HG02943 (cell line): Measurements from ENCODE around the gene PACRG.

Source experiments
- ATAC-seq: cut with Tn5 transposase; IDR thresholded peaks from one replicate; pipeline ENCODE4 v1.9.1; 2021; ENCODE audit warnings: mild to moderate bottlenecking, low read depth, moderate library complexity; ENCODE audit not compliant: unreplicated experiment

PACRG gene

DNA sequence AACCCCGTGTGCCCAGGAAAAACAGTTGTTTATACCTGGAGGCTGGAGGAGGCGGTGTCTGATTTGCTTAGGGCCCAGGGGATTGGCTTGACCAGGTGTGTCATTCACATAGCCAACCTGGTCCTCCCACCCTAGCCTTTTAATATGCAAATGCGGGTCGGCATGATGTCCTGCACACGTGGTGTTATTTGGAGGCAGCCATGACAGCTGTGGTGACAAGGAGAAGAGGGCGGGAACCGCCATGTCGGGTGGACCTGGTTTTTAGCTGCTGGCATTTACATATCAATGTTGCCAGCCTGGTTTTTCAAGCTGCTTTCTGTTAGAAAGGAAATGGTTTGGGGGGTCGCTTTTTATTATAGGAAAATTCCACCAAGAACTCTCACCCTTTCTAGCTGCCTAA, 395.3 kb downstream of the PACRG start:
- no peak for ATAC-seq

DNA sequence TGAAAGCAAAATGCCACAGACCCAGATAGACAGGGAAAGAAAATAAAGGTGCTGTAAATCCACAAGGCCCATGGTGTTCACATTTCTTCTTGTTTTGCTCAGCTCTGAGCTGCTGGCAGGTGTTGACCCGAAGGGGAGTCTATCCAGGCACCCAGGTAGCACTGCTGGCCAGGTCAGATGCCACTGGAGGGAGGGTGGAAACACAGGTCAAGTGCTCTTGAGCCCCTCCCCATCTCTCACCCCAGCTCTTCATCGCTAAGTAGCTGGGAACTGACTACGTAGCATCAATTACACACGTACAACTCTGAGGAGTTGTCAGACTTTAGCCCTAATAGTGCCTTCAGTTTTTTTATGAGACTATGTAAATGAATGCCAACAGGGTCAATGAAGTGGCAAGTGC, 399.0 kb downstream of the PACRG start:
- ATAC-seq, result no peak

DNA sequence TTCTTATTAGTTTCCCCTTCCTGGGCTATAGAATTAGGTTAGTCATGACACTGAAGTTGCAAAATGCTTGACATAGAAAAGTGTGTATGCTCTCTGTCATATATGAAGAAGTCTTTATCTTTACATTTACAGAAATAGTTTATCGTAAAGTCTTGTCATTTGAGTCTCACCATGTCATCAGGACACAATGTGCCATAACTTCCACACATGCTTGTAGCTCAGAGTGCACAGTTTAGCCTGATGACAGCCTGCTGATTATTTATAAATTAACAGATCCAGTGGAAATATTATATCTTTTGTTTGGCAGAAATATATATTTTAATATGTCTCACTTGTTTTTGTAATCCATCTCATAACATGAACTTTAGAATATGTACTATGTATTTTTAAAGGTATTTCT, 399.8 kb downstream of the PACRG start:
- ATAC-seq, result no peak

DNA sequence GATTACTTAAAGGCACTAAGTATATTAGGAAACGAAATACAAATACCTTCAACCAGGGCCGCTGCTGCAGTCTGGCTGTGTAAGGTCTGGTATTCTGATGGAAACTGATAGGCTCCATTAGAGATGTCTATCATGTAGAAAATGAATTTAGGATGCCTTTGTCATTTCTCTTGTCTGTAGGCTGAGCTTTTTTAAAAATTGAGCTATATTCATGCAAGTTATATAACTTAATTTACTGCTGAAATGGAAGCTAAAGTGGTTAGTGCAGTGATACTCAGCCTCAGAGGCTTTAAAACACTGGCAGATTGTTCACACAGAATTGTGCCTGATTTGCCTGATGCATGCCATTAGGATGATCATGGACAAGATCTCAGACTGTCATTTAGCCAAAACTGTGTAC, 400.6 kb downstream of the PACRG start:
- ATAC-seq, result no peak

DNA sequence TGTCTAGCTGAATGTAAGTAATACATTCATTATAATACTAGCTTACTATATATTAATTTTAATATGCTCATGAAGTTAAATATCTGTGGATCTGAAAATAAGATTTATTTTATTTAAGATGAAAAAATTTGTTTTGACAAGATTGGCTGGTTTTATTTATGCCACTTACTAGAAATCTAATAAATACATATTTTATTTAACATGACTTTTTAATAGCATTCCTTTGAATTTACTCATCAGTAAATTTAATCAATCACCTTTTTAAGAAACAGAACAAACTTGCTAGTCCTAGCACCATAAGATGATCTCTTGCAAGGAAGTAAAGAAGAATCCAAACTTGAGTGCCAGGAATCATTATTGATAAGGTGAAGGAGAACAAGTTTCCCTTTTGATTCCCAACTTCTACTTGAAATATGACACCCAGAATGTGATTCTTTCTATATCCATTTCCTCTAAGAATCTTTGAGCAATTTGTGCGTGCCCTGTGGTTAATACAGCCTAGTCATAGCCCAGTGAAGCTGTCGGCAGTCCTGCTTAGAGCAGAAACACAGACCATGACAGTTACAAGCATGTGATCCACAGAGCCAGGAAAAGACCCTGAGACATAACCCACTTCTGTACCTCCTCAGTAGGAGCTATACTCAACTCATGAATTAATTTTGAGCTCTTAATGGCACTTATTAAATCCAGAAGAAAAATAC, 404.4 kb downstream of the PACRG start:
- ATAC-seq, result no peak

DNA sequence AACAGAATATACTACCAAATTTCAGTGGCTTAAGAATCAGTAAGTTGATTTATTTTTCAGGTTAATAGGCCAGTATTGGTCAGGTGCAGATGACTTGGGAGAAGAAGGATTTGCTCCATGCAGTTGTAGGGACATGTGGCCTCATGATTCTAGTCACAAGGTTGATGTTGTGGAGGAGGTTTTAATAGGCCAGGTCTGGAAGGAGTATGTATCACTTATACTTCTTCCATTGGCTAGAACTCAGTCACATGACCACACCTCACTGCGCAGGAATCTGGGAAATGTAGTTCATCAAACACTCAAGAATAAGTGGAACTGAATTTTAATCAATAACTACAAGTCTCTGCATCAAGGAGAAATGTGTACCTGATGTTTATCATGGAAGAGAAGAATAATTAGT, 405.2 kb downstream of the PACRG start:
- ATAC-seq, result no peak

DNA sequence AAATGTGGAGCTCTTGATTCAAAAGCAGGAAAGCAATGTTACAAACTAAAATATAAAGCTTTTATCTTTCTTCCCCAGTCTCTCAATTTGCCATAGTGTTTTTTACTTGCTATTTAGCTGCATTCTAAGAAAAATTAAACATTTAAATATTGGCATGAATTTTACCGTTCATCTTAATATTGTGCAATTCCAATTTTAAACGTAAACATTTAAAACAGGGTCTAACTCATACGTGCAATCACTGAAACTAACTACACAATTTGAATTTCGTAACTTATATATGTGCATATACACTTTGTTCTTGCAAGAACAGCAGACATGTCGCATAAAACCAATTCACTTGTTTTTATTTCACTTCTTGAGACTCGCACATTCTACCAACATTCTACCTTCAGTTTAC, 405.9 kb downstream of the PACRG start:
- no peak for ATAC-seq

DNA sequence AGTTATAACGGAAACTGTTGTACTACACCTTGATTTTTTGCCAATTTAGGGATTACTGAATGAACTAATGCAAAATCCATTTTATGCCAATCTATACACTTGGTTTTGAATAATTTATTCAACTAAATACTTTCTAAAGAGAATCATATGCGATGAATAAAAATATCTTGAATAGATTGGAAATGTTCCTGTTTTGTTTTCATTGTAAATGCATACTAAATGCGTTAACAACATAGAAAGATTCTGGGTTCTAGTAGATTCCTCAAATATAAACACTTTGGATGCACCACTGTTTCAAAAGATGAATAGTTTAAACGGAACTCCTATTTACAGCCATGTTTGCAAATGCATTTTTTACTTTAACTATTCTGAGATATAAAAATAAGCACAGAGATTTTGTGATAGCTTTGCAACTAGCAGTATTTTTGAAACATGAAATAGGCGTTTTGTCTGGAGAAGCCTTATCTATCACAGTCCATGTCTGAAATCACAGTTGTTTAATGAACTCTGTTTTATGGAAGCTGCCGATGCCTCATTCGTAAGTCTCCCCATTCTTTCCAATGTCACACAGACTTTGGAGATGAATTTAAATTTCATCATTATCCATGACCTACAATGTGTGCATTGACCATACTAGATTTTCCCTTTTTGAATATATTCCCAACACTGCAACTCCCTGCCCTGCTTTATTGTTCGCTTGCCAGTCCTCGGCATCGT, 409.1 kb downstream of the PACRG start:
- no peak for ATAC-seq

DNA sequence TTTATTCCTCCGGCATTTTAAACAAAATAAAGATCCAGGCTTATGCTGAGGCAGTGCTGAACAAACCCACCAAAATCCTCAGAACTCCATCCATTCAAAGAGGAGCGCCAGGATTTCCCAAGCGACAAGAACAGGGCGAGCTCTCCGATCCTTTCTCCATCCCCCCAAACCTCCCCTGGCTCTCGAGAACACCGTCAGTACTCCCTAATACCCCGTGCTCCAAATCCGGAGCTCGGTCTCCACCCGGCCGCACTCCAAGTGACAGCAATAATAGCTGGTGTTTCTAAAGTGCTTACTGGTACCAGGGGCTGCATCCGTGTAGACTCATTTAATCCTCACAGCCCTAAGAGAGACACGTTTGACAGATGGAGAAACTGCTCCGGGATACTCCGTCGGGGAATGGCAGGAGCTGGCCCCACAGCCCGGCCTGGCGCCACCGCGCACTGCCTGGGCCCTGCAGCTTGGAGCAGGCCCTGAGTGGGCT, 409.7 kb downstream of the PACRG start:
- ATAC-seq, result no peak

DNA sequence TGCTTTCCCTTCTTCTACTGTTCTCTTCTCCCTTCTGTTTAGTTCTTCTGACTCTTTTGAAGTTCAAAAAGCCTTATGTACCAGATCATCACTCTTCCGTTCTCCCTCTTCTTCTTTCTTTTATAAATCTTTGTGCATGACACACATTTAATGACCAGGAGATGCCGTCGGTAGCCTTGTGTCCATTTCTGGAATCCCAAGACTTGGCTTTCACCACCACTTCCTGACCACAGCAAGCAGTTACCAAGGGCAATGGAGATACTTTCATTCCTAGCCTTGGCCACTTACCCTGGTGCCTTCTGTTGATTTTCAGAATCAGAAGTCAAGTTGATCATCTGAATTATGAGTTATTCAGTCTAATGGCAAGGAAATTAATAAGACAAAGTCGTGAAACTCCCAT, 418.3 kb downstream of the PACRG start:
- no peak for ATAC-seq

DNA sequence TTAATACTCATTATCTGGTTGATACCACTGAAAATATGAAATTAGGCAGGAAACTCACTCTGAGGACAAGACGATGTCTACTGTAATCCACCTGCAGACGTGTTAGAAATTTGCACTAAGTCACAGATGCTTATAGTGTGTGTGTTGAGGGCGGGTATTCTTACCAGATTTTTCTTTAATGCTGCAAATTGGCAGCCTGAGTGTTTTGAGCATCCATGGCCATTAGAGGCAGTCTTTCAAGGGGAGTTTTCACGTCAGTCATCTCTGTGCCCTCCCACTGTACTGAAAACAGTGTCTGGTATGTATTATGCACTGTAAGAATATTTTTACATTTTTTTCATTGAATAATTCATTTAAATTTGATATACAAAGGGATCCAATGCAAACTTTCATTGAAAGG, 420.2 kb downstream of the PACRG start:
- ATAC-seq, result no peak

DNA sequence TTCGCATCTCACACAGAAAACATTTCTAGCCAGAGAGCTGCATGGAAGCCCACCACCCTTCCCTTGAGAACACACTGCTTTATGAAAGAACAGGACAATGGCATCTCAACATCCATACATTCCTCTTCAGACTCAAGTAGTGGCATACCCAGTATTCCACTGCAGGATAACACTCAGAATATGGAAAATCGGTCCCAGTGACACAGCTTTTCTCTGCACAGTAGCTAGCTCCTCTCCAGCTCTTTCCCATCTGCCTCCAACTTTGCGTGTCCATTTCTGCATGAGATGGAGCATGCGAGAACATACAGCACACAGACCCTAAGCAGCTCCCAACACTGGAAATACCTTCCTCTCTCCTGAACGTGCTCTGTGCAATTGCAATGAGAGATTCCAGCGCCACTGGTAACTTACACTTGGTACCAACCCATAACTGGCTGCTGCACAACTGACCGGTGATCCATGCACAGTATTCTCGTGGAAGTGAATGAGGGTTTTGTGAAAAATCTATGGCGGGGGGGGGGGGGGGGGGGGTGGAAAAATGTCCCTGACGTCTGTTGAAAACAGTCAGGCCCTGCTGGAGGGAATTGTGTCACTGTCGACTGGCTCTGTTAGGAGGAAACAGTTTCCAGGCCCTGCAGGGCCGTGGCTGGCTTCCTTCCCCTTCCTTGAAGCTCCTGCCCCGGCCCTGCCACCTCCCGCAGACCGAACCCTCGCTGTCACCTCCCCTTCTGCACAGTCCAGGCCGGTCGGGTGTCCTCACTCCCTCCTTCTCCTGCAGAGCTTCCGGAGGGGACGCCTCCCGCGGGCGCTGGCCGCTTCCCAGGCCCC, 420.9 kb downstream of the PACRG start:
- ATAC-seq, result no peak

DNA sequence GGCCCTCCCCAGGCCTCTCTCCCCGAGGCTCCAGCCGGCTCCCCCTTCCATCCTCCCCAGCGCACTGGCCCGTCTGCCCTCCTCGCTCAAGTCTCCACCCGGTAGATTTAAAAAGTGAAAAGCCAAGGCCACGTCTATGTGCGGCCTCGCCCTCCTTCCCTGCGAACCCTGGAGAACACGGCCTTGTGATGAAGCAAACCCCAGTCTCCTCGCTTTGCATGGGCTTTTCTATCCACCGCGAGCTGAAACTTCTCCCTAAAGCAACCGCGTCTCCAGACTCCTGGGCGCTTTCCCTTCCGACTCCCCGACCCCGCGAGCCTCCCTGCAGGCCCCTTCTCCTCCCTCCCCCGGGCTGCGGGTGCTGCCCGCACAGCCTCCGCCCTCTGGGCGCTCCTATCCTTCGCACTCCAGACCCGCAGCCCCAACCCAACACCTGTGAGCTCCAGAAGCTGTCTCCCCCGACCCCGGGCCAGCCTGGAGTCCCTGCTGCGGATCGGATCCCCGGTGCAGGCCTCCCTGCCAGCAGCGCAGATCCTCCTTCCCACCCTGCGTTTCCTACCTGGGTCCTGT, 421.6 kb downstream of the PACRG start:
- no peak for ATAC-seq

DNA sequence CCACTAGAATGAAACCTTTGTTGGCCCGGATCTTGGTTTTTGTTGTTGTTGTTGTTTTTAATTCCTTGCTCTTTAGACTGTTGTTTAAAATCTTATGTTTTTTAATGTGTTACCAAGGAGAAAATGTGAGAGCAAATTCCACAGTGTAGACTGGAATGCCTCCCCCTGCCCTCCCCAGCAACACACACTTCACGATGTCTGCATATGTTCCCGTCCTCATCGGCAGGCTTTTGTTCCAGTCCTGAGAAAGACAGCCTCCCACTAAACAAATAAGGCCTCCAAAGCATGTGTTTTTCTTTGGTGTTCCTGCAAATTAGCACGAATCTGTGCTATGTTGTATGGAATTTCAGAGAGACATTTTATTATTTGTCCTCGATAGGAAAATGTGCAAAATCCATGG, 423.4 kb downstream of the PACRG start:
- ATAC-seq, result no peak

DNA sequence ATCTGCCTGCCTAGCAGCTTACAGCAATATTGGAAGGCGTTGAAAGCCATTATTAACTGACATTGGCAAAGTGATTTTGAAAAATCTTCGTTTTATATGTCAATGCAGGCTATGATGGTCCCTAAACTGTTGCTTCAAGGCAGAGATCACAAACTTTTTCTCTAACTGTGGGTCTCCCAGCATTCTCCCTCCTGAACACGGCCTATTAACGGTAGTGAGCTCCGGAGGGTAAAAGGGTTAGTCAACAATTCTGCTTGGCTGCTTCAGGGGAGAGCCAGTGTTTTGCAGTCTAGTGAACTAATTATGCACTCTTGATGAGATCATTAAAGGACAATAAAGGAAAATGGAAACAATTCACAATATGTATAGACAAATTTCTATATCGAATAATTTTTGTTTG, 424.9 kb downstream of the PACRG start:
- ATAC-seq, result no peak

DNA sequence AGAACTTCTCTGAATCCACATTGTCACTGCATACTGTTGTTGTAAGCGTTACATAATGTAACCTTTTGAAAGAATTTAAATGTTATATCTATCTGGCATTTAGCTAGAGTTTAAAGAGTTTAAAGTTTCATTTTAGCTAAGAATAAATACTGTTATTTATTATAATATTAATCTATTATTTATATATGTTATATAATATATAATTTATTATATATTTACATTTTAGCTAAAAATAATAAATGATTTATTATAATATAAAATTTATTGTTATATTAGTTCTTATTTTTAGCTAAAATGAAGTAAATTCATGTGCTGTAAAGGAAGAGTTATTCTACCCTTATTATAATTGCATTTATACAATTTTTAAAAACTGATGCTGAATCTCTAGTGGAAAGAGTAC, 431.3 kb downstream of the PACRG start:
- no peak for ATAC-seq

DNA sequence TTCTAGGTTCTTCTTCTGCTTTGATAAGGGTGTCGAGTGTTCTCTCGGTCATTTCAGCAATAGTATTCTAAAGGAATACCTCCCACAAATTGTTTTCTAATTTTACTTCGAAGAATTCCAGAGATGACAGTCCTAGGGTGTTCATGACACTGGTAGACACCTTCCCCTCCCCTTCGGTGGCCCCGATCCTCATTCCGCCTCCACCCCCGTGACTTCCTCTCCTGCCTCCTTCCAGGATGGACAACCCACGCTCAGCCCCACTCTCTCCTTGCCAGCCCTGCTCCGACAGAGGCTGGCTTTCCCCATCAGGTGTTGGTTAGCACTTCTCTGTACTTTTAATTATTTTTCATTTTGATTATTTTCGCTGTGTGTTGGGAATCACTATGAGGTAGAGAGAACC, 431.9 kb downstream of the PACRG start:
- ATAC-seq, result no peak

DNA sequence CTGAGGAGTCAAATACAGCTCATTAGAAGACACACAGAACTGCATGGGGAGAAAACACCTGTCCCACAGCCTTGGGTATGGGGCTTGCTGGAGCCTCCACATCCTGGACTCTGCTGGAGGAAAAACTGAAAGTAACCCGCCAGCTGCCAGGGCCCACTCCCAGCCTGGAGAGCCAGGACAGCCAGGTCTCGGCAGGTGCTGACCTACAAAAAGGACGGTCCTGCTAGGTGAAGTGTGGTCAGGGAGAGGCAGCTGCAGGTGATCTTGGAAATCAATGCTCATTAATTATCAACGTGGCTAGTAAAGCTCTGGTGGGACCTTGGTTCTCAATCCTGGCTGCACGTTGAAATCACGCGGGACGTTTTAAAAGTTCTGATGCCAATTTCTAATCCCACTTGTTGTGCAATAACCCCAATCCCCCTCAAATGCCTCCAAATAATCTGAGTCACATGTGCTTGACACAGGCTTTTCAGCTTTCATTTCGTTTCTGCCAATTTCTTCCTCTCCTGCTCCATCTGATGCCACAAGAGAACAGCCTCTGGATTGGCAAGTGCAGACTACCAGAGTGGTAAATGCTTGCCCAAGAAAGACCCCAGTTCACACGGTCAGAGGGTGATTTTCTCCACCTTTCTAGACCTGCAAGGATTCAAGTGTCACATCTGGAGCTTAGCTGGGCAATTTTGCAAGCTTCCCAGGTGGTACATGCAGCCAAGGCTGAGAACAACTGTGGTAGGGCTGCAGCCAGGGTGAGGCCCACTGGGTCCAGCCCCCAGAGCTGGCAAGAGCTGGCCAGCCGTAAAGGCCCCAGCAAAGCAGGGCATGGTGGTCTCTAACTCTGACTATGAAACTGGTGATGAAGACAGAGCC, 434.5 kb downstream of the PACRG start:
- ATAC-seq, result no peak

DNA sequence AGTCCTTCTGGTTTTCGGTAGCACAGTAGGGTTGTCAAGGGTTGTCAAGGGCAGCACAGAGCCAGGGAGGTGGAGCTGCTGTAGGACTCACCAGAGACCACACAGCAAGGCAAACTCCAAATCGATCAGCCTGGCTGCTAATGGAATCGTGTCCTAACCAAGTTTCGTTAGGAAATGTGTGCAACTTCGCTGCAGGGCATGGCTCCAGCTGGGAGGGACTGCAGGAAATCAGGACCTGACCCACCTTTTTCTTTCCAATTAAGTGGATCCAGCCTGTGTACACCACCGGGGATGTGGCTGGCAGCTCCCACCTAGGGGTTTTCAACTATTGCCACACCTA, 435.1 kb downstream of the PACRG start:
- no peak for ATAC-seq

DNA sequence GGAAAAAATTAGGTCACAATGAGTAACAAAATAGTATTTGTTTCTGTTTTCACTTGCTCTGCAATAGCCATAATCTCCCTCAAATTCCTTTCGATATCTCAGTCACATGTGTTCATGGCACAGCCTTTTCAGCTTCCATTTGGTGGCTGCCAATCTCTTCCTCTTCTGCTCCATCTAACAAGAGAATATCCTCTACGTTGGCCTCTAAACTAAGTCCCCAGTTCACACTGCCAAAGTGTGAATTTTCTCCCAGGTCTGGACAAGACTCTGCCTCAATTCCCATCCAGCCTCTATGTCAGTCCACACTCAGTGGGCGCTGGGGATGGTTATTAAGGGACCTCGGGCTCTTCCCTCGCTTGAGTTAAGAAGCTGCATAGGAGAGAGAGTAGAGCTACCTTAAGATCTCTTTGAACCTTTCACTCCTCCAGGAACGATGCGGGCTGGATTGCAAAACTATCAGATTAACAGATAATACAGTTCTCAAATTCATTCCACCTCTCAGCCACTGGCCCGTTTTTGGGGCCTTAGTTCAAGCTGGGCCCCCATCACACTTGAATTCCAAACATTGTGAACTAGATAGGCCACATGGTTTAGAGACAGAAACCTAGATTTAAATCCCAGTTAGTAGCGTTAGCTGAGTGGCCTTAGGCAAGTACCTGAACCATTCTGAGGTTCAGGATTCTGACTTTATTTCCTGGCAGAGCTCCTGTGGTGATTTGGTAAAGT, 436.6 kb downstream of the PACRG start:
- ATAC-seq, result no peak
